ENCODE data around the gene LZTS3. TPM values are rescaled to one million over a fixed set of nuclear protein-coding genes. Genes with fewer than 3 reads are reported as not detected.

LZTS3 gene
- total and polyA plus RNA-seq, 4 donors = 21.4 to 83.2 (median 53.6) TPM

DNA sequence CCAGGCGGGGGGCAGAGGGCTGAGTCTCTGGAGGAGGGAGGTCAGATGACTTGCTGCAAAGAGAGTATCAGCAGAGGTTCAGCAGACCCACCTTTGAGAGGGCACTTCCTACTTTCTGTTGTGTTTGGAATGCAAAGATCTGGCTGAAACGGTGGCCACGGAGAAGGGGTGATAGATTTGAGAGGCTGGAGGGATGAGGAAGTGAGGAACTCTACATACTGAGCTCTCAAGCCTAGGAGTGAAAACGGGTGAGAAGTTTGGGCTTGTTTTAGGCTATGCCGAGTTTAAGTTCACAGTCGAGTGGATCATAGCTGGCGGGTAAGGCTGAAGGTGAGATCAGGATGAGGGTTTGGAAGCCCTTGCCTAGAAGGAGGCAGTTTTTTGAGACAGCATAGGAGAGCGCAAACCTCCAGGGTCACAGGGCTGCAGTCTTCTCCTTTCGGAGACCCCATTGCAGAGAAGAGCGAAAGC, 35.5 kb upstream of the LZTS3 start:
- peak overlapping the region; percentile 91 for H3K4me3 ChIP-seq (ENCODE audit: low read depth, low read length)
- 0% methylated on average over 9 of the region's 10 CpGs for WGBS (ENCODE audit: insufficient coverage)
- peaks cover 24% of the 10 kb centered on the region for H3K4me1 ChIP-seq (ENCODE audit: control insufficient read depth, insufficient read depth, low read length)
- DNase-seq (ENCODE audit: low read depth in 4 of 6, low spot score in 6 of 6) = no peak
- peaks cover 10% of the 10 kb centered on the region for H3K36me3 ChIP-seq (ENCODE audit: control insufficient read depth, insufficient read depth, low read length)
- peak overlapping the region; percentile 82 for H3K27ac ChIP-seq (ENCODE audit: low read depth, low read length)
- no peaks in the 10 kb centered on the region for H3K9me3 ChIP-seq (ENCODE audit: control insufficient read depth, insufficient read depth, low read length)
- no peaks in the 10 kb centered on the region for H3K27me3 ChIP-seq (ENCODE audit: control insufficient read depth, insufficient read depth, low read length)

- Histone ChIP-seq H3K4me3 (ENCODE audit: low read depth, low read length) (peak within 1 kb of the TSS; percentile 87), H3K27ac (ENCODE audit: low read depth, low read length) (peak within 1 kb of the TSS; percentile 90), H3K36me3 (ENCODE audit: control insufficient read depth, insufficient read depth, low read length) (peaks cover 37% of the 10 kb centered on the region), H3K27me3 (ENCODE audit: control insufficient read depth, insufficient read depth, low read length) (no peaks in the 10 kb centered on the region), H3K9me3 (ENCODE audit: control insufficient read depth, insufficient read depth, low read length) (no peaks in the 10 kb centered on the region), H3K4me1 (ENCODE audit: control insufficient read depth, insufficient read depth, low read length) (peaks cover 30% of the 10 kb centered on the region)
- WGBS (ENCODE audit: insufficient coverage) = under 1% methylated on average over 44 of the region's 48 CpGs
- peak; percentile 63 to 96 (median 84) for DNase-seq (ENCODE audit: low read depth in 4 of 6, low spot score in 6 of 6)
Measured at GRCh38 chr20:3204124-3204794, 30.9 kb upstream of the LZTS3 start, which contains the start of gene DDRGK1. Gene DDRGK1 (minus strand): TSS chr20:3204682. CDS start chr20:3204627, 55 bp downstream.

- Histone ChIP-seq H3K4me3 (ENCODE audit: low read depth, low read length) (peak overlapping the region; percentile 87), H3K27me3 (ENCODE audit: control insufficient read depth, insufficient read depth, low read length) (no peaks in the 10 kb centered on the region), H3K9me3 (ENCODE audit: control insufficient read depth, insufficient read depth, low read length) (no peaks in the 10 kb centered on the region), H3K4me1 (ENCODE audit: control insufficient read depth, insufficient read depth, low read length) (peaks cover 26% of the 10 kb centered on the region), H3K36me3 (ENCODE audit: control insufficient read depth, insufficient read depth, low read length) (peaks cover 44% of the 10 kb centered on the region), H3K27ac (ENCODE audit: low read depth, low read length) (peak overlapping the region; percentile 90)
- DNase-seq (ENCODE audit: low read depth in 4 of 6, low spot score in 6 of 6) = peak in 2 of 6 donors; percentile 16 to 54
- WGBS (ENCODE audit: insufficient coverage) = 11% methylated on average over 31 of the region's 31 CpGs
Measured at GRCh38 chr20:3203315-3204123, 30.2 kb upstream of the LZTS3 start.

DNA sequence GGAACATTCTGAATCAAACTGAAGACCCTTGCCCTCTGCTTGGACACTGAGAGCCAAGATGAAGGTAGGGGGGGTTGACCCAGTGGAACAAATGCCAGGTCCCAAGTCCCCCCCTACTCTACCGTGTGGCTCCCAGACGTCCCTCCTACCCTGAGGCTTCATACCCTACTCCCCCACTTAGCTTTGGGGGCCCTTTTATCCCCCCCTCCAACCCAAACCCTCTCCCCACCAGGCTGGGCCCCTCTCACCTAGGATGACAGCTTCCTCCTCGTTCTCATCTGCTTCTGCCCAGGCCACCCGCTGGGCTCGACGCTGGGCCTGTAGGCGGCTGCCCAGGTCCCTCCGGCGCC, 29.6 kb upstream of the LZTS3 start:
- Histone ChIP-seq H3K27ac (ENCODE audit: low read depth, low read length) (no peak overlapping the region), H3K4me3 (ENCODE audit: low read depth, low read length) (no peak overlapping the region), H3K4me1 (ENCODE audit: control insufficient read depth, insufficient read depth, low read length) (peaks cover 21% of the 10 kb centered on the region), H3K27me3 (ENCODE audit: control insufficient read depth, insufficient read depth, low read length) (no peaks in the 10 kb centered on the region), H3K9me3 (ENCODE audit: control insufficient read depth, insufficient read depth, low read length) (no peaks in the 10 kb centered on the region), H3K36me3 (ENCODE audit: control insufficient read depth, insufficient read depth, low read length) (peaks cover 48% of the 10 kb centered on the region)
- DNase-seq (ENCODE audit: low read depth in 4 of 6, low spot score in 6 of 6) = no peak
- WGBS (ENCODE audit: insufficient coverage) = 51% methylated on average over 7 of the region's 9 CpGs

DNA sequence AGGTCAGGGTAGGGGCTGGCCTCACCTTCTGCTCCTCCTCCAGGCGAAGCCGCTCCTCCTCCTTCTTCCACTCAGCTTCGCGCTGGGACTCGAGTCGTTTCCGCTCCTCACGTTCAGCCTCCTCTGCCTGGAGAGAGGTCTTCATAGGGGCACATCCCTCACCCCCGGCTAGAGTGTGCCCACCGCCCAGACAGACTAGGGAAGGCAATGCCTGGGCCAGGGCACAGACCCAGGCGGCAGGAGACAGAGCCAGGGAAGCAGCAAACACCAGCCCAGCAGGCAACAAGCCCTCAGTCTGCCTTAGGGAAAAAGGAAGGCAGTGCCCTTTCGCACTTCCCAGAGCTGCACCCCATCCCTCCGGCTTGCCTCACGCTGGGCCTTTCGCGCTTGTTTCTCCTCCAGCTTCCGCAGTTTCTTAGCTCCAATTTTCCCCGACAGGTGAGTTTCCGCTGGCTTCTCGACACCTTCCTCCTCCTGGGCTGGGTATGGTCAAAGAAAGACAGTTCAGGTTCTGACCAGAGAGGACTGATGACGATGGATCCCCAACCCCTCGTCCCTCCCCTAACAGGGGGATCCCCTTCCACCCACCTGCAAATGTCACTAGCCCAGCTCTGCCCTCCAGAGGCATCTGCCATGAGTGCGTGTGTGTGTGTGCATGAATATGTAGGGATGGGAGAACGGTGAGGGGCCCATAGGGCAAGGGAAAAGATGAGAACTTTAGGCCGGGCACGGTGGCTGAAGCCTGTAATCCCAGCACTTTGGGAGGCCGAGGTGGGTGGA, 26.8 kb upstream of the LZTS3 start:
- Histone ChIP-seq H3K27ac (ENCODE audit: low read depth, low read length) (no peak overlapping the region), H3K27me3 (ENCODE audit: control insufficient read depth, insufficient read depth, low read length) (no peaks in the 10 kb centered on the region), H3K4me3 (ENCODE audit: low read depth, low read length) (no peak overlapping the region), H3K36me3 (ENCODE audit: control insufficient read depth, insufficient read depth, low read length) (peaks cover 70% of the 10 kb centered on the region), H3K4me1 (ENCODE audit: control insufficient read depth, insufficient read depth, low read length) (peaks cover 21% of the 10 kb centered on the region), H3K9me3 (ENCODE audit: control insufficient read depth, insufficient read depth, low read length) (no peaks in the 10 kb centered on the region)
- WGBS (ENCODE audit: insufficient coverage) = 85% methylated on average over 21 of the region's 27 CpGs
- no peak for DNase-seq (ENCODE audit: low read depth in 4 of 6, low spot score in 6 of 6)

DNA sequence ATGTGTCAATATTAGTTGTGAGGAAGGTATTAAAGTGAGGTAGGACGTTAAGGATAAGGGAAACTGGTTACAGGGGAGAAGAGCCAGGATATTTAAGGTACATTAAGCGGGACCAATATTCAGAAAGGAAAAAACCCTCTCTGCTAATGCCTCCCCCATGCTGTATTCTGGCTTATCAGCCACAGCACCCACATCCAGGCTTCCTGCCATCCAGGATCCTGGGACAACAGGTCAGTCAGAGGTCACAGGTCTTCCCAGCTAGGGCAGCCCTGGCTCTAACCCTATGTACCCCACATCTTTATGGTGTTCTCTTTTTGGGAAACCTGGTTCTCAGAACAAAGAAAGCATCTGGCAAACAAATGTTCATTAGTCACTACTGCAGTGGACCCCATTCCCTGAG, 25.9 kb upstream of the LZTS3 start:
- WGBS (ENCODE audit: insufficient coverage) = no CpG with 5 or more reads among the region's 2 CpGs
- Histone ChIP-seq H3K4me3 (ENCODE audit: low read depth, low read length) (no peak overlapping the region), H3K4me1 (ENCODE audit: control insufficient read depth, insufficient read depth, low read length) (peaks cover 14% of the 10 kb centered on the region), H3K9me3 (ENCODE audit: control insufficient read depth, insufficient read depth, low read length) (no peaks in the 10 kb centered on the region), H3K36me3 (ENCODE audit: control insufficient read depth, insufficient read depth, low read length) (peaks cover 80% of the 10 kb centered on the region), H3K27me3 (ENCODE audit: control insufficient read depth, insufficient read depth, low read length) (no peaks in the 10 kb centered on the region), H3K27ac (ENCODE audit: low read depth, low read length) (no peak overlapping the region)
- no peak for DNase-seq (ENCODE audit: low read depth in 4 of 6, low spot score in 6 of 6)

GRCh38 chr20:3195590-3196237, 22.4 kb upstream of the LZTS3 start:
- WGBS (ENCODE audit: insufficient coverage) = 85% methylated on average over 7 of the region's 7 CpGs
- no peaks in the 10 kb centered on the region for H3K9me3 ChIP-seq (ENCODE audit: control insufficient read depth, insufficient read depth, low read length)
- no peaks in the 10 kb centered on the region for H3K4me1 ChIP-seq (ENCODE audit: control insufficient read depth, insufficient read depth, low read length)
- H3K4me3 ChIP-seq (ENCODE audit: low read depth, low read length) = no peak overlapping the region
- no peak overlapping the region for H3K27ac ChIP-seq (ENCODE audit: low read depth, low read length)
- no peak for DNase-seq (ENCODE audit: low read depth in 4 of 6, low spot score in 6 of 6)
- H3K27me3 ChIP-seq (ENCODE audit: control insufficient read depth, insufficient read depth, low read length) = no peaks in the 10 kb centered on the region
- peaks cover 91% of the 10 kb centered on the region for H3K36me3 ChIP-seq (ENCODE audit: control insufficient read depth, insufficient read depth, low read length)

- Histone ChIP-seq H3K4me1 (ENCODE audit: control insufficient read depth, insufficient read depth, low read length) (no peaks in the 10 kb centered on the region), H3K36me3 (ENCODE audit: control insufficient read depth, insufficient read depth, low read length) (peaks cover 91% of the 10 kb centered on the region), H3K9me3 (ENCODE audit: control insufficient read depth, insufficient read depth, low read length) (no peaks in the 10 kb centered on the region), H3K27ac (ENCODE audit: low read depth, low read length) (no peak overlapping the region), H3K27me3 (ENCODE audit: control insufficient read depth, insufficient read depth, low read length) (no peaks in the 10 kb centered on the region), H3K4me3 (ENCODE audit: low read depth, low read length) (no peak overlapping the region)
- DNase-seq (ENCODE audit: low read depth in 4 of 6, low spot score in 6 of 6) = no peak
- WGBS (ENCODE audit: insufficient coverage) = 97% methylated on average over 9 of the region's 10 CpGs
Measured at GRCh38 chr20:3194617-3195280, 21.4 kb upstream of the LZTS3 start.
